OCI-LY3 (cell line): ENCODE measurements around the gene TCF4.

Source experiments
- EZH2phosphoT487 ChIP-seq: fragments of 200-600 bp; shearing (Covaris generic); IDR thresholded peaks from 2 replicates; pipeline ENCODE4 v1.6.1; 2018; ENCODE audit warnings: antibody characterized with exemption, mixed run types, low read depth
- TF ChIP-seq, protein P1 (sequence below): fragments of 200-600, 300-600 bp; sonication (generic); IDR thresholded peaks from 2 replicates; pipeline ENCODE4 v1.5.1; 2014; ENCODE audit warnings: antibody characterized with exemption, low read length, low read depth

GRCh38 chr18:55300421-55300935 is 287.5 kb downstream of the TCF4 start:
- TF ChIP-seq, protein P1, sequence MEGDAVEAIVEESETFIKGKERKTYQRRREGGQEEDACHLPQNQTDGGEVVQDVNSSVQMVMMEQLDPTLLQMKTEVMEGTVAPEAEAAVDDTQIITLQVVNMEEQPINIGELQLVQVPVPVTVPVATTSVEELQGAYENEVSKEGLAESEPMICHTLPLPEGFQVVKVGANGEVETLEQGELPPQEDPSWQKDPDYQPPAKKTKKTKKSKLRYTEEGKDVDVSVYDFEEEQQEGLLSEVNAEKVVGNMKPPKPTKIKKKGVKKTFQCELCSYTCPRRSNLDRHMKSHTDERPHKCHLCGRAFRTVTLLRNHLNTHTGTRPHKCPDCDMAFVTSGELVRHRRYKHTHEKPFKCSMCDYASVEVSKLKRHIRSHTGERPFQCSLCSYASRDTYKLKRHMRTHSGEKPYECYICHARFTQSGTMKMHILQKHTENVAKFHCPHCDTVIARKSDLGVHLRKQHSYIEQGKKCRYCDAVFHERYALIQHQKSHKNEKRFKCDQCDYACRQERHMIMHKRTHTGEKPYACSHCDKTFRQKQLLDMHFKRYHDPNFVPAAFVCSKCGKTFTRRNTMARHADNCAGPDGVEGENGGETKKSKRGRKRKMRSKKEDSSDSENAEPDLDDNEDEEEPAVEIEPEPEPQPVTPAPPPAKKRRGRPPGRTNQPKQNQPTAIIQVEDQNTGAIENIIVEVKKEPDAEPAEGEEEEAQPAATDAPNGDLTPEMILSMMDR: no peak
- TF ChIP-seq EZH2phosphoT487: no peak
